Psoas muscle (tissue), 8 donors: ENCODE results near the gene KRTAP13-1. TPM values are rescaled to one million over a fixed set of nuclear protein-coding genes. Genes with fewer than 3 reads are reported as not detected.

Source experiments
- ATAC-seq, 4 donors: fragments of 200-7000 bp; cut with Tn5 transposase; one replicate each; pipeline ENCODE4 v1.9.1; 2020; ENCODE audit warnings: moderate library complexity in 3 of 4, mild to moderate bottlenecking in 2 of 4
- DNase-seq, 2 donors: peaks; one replicate each; pipeline ENCODE4 v3.0.0-alpha.2; 2020
- H3K27ac ChIP-seq: fragments of 200-600 bp; one replicate; pipeline ENCODE4 v1.8.0; 2022
- H3K27me3 ChIP-seq, 3 donors: fragments of 200-600 bp in 1 of 3; one replicate each; pipeline versions ENCODE4 v1.6.1 to v1.8.0; 2013 to 2022; ENCODE audit warnings: low read length in 2 of 3, mild to moderate bottlenecking in 2 of 3, moderate library complexity in 1 of 3; ENCODE audit not compliant: insufficient read depth in 3 of 3
- H3K36me3 ChIP-seq, 2 donors: fragments of 200-600 bp in 1 of 2; one replicate each; pipeline versions ENCODE4 v1.6.1 to v1.8.0; 2013 to 2022; ENCODE audit warnings: low read depth in 1 of 2, mild to moderate bottlenecking in 1 of 2, moderate library complexity in 1 of 2; ENCODE audit not compliant: insufficient read depth in 1 of 2
- H3K4me1 ChIP-seq: fragments of 200-600 bp; one replicate; pipeline ENCODE4 v1.8.0; 2022
- H3K4me3 ChIP-seq: fragments of 200-600 bp; one replicate; pipeline ENCODE4 v1.8.0; 2022; ENCODE audit warnings: mild to moderate bottlenecking
- H3K9me3 ChIP-seq: fragments of 200-600 bp; one replicate; pipeline ENCODE4 v1.8.0; 2022
- WGBS, 3 donors: extraction: QIAGEN DNeasy Blood & Tissue Kit; methylation state at CpG; one replicate each; pipeline versions ENCODE4 v1.1.6 to v1.1.7; 2013; 5-methylcytosine and 5-hydroxymethylcytosine counted together
- intact Hi-C, 2 donors: fragments of 100-400 bp; cut with DNase I; formaldehyde crosslinking; loops; one replicate each; pipeline versions ENCODE4 v1.11.0 to v1.14.2; 2022
- long read RNA-seq, 2 donors: library from polyadenylated mRNA; unstranded; transcript quantifications; one replicate each; pipeline ENCODE4 v2.0.0, GENCODE V29; 2021
- polyA plus RNA-seq, 3 donors: library from polyadenylated mRNA; stranded (reverse); fragments of 200-250 nt; gene quantifications; one replicate each; pipeline ENCODE4 v1.2.3, GENCODE V29; 2013
- total RNA-seq, 4 donors: library from RNA; stranded (reverse); fragmentation: NEBNext Ultra II Directional in 2 of 4; extraction: Animal tissue kit (Norgen Biotek cat#: 25700) in 2 of 4; gene quantifications; one replicate each; pipeline versions ENCODE4 v1.2.1 to v1.2.4, GENCODE V29; 2021 to 2023
- TF ChIP-seq, protein P1 (sequence below): fragments of 200-600 bp; IDR thresholded peaks from one replicate; pipeline ENCODE4 v1.8.0; 2022; ENCODE audit warnings: antibody characterized with exemption
- donor health status: healthy with polysubstance abuse.
- donor health status: DM: no; HTN: no; CAD: no; lungs with moderate emphysema.
- donor health status: Bipolar disorder and iron deficiency.
- donor health status: healthy.
- donor health status: DM: yes; HTN: yes; CAD: no.
- donor health status: DM: no; HTN: no; CAD: no.
- donor health status: DM: no; HTN: no; CAD: no.
- donor health status: DM: yes; HTN: yes; CAD: no.

Gene KRTAP13-1, protein sequence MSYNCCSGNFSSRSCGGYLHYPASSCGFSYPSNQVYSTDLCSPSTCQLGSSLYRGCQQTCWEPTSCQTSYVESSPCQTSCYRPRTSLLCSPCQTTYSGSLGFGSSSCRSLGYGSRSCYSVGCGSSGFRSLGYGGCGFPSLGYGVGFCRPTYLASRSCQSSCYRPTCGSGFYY
- total RNA-seq (not detected), polyA plus RNA-seq (not detected)
- long read RNA-seq, donor 1 = 0 reads
- long read RNA-seq, donor 2 = 0 reads

DNA sequence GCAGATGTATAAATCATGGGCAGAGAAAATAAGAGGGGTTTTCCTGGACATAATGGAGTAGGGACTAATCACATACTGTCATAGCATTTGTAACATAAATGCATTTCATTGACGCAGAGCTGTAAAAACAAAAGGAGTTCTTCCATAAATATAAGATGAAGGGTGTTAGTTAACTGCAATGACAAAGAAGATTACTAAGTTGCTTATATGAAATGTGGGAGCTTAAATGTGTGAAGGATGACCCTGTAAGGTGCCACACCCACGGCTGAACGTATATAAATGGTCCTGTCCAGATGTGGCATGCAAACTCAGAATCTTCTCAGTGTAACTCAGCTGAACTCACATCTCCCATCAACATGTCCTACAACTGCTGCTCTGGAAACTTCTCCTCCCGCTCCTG lies at the start of gene KRTAP13-1:
Gene KRTAP13-1, plus strand, starts transcription at position 301 of the 400 bp plus-strand sequence. Its CDS starts 56 bp downstream, at position 357.
- no peak within 1 kb of the TSS for H3K4me3 ChIP-seq
- H3K9me3 ChIP-seq = no peaks in the 10 kb centered on the region
- DNase-seq = no peak
- H3K36me3 ChIP-seq = no peaks in the 10 kb centered on the region
- intact Hi-C loops = no loop called here
- no peak for ATAC-seq
- H3K27me3 ChIP-seq = no peaks in the 10 kb centered on the region
- no peak within 1 kb of the TSS for H3K27ac ChIP-seq
- WGBS, 3 donors = 74 to 80% (median 79%) methylated on average over 4 of the region's 4 CpGs
- H3K4me1 ChIP-seq = no peaks in the 10 kb centered on the region
- TF ChIP-seq, protein P1, sequence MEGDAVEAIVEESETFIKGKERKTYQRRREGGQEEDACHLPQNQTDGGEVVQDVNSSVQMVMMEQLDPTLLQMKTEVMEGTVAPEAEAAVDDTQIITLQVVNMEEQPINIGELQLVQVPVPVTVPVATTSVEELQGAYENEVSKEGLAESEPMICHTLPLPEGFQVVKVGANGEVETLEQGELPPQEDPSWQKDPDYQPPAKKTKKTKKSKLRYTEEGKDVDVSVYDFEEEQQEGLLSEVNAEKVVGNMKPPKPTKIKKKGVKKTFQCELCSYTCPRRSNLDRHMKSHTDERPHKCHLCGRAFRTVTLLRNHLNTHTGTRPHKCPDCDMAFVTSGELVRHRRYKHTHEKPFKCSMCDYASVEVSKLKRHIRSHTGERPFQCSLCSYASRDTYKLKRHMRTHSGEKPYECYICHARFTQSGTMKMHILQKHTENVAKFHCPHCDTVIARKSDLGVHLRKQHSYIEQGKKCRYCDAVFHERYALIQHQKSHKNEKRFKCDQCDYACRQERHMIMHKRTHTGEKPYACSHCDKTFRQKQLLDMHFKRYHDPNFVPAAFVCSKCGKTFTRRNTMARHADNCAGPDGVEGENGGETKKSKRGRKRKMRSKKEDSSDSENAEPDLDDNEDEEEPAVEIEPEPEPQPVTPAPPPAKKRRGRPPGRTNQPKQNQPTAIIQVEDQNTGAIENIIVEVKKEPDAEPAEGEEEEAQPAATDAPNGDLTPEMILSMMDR = no peak

DNA sequence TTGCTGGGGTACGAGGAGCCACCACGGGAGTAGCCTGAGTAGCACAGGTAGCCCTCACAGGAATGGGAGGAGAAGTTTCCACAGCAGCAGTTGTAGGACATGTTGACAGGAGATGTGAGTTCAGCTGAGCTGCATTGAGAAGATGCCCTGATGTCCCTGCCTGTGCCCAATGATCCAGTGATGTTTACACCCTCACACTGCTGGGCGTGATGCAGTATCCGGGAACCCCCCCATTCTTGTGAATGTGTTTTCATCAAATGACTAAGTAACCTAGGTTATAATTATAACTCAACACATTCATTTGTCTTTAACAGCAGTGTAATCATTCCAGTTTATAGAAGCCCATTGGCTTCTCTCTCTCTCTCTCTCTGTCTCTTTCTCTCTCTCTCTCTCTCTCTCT lies 47.3 kb upstream of the KRTAP13-1 start, which contains the start of gene KRTAP23-1:
Gene KRTAP23-1, minus strand, starts transcription at position 101 of the 400 bp plus-strand sequence. Its CDS starts 0 bp downstream, at position 101.
- ATAC-seq = no peak
- intact Hi-C loops = loop anchor here (10.0 kb wide), 1 partner anchor 736 kb away; no protein-coding TSS in a partner anchor
- WGBS, 3 donors = 83 to 92% (median 87%) methylated on average over 4 of the region's 4 CpGs

DNA sequence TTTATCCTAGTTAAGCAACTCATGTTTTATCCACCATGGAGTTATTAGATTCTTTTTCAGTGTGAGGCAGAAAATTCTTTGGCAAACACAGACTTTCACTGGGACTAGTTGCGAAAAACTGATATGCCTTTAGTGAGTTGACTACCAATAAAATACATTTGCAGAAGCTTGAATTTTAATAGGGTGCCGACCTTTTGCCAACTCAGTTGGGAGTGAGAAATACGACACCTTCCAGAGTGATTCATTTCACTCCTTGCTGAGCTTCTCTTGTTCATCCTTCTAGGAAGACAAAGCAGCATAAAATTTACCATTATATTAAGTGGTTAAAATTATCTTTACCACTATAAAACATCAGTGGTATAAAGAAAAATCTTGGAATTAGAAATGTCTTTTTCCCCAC lies 46.3 kb upstream of the KRTAP13-1 start:
- no peak for DNase-seq
- intact Hi-C loops = loop anchor here (10.0 kb wide), 1 partner anchor 735 kb away; no protein-coding TSS in a partner anchor
- H3K27ac ChIP-seq = no peak overlapping the region
- no peaks in the 10 kb centered on the region for H3K4me1 ChIP-seq
- no peak for ATAC-seq
- H3K36me3 ChIP-seq = no peaks in the 10 kb centered on the region
- no peaks in the 10 kb centered on the region for H3K9me3 ChIP-seq
- H3K4me3 ChIP-seq = no peak overlapping the region
- H3K27me3 ChIP-seq = no peaks in the 10 kb centered on the region
- 17 to 19% (median 18%) methylated on average over 3 of the region's 3 CpGs for WGBS, 3 donors
- TF ChIP-seq, protein P1 = no peak

More for the DNA sequence above, 47.3 kb upstream of the KRTAP13-1 start, which contains the start of gene KRTAP23-1:
- Histone ChIP-seq H3K4me1 (no peaks in the 10 kb centered on the region), H3K36me3 (no peaks in the 10 kb centered on the region), H3K9me3 (no peaks in the 10 kb centered on the region), H3K27me3 (no peaks in the 10 kb centered on the region), H3K4me3 (no peak within 1 kb of the TSS), H3K27ac (no peak within 1 kb of the TSS)
- no peak for DNase-seq
- TF ChIP-seq, protein P1 = no peak

DNA sequence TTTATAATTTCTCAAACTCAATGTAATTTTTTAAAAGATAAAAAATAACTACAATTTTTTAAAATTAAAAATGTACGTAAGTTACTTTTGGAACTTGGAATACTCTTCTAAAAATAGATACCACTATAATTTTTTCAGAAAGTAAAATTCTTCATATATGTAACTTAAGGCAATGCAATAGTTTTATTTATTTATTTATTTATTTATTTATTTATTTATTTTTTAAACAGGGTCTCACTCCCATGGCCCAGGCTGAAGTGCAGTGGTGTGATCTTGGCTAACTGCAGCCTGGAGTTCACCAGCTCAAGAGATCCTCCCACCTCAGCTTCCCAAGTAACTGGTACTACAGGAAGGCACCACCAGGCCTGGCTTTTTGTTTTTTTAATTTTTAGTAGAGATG lies 44.3 kb upstream of the KRTAP13-1 start:
- no peak for ATAC-seq
- 92 to 96% (median 94%) methylated on average over 1 of the region's 1 CpG for WGBS, 3 donors
- H3K4me3 ChIP-seq = no peak overlapping the region

More for the DNA sequence above, 44.3 kb upstream of the KRTAP13-1 start:
- no peak for DNase-seq
- no peaks in the 10 kb centered on the region for H3K27me3 ChIP-seq
- TF ChIP-seq, protein P1 = no peak
- intact Hi-C loops = no loop called here
- H3K27ac ChIP-seq = no peak overlapping the region
- H3K36me3 ChIP-seq = no peaks in the 10 kb centered on the region
- H3K9me3 ChIP-seq = no peaks in the 10 kb centered on the region
- H3K4me1 ChIP-seq = no peaks in the 10 kb centered on the region
